NCI-H345 treated with DMSO at 0.1 percent for 48 hours (cell line): ENCODE results near the gene TSPAN2.

ENCODE experiments used
- DNase-seq: peaks from one replicate; lab custom pipeline; 2025; ENCODE audit not compliant: unreplicated experiment; lab: John Stamatoyannopoulos, UW

The TSPAN2 gene

GRCh38 chr1:115089420-115090185 lies at the start of gene TSPAN2:
Gene TSPAN2, minus strand, starts transcription at chr1:115089503. Its CDS starts 71 bp downstream, at chr1:115089432.
- DNase-seq = no peak

GRCh38 chr1:115138973-115139372 lies 49.7 kb upstream of the TSPAN2 start:
- peak; percentile 57 for DNase-seq

GRCh38 chr1:115138271-115138670 lies 49.0 kb upstream of the TSPAN2 start:
- no peak for DNase-seq

- DNase-seq = no peak
These were observed 47.9 kb upstream of the TSPAN2 start for GRCh38 chr1:115137191-115137590.

- DNase-seq = no peak
These were observed 47.4 kb upstream of the TSPAN2 start for GRCh38 chr1:115136706-115137105.

GRCh38 chr1:115136106-115136505 lies 46.8 kb upstream of the TSPAN2 start:
- no peak for DNase-seq

GRCh38 chr1:115135681-115136080 lies 46.4 kb upstream of the TSPAN2 start:
- DNase-seq = no peak

- no peak for DNase-seq
These were observed 45.7 kb upstream of the TSPAN2 start for GRCh38 chr1:115134850-115135480.

GRCh38 chr1:115134231-115134630 lies 44.9 kb upstream of the TSPAN2 start:
- no peak for DNase-seq

GRCh38 chr1:115133440-115133839 lies 44.1 kb upstream of the TSPAN2 start:
- no peak for DNase-seq

- DNase-seq = no peak
These were observed 41.5 kb upstream of the TSPAN2 start for GRCh38 chr1:115130786-115131185.

- no peak for DNase-seq
These were observed 39.9 kb upstream of the TSPAN2 start for GRCh38 chr1:115129071-115129640.

- no peak for DNase-seq
These were observed 38.2 kb upstream of the TSPAN2 start for GRCh38 chr1:115127539-115127938.

- DNase-seq = no peak
These were observed 37.2 kb upstream of the TSPAN2 start for GRCh38 chr1:115126516-115126915.

- no peak for DNase-seq
These were observed 33.8 kb upstream of the TSPAN2 start for GRCh38 chr1:115123116-115123515.

- no peak for DNase-seq
These were observed 32.5 kb upstream of the TSPAN2 start for GRCh38 chr1:115121793-115122192.

GRCh38 chr1:115120296-115120695 lies 31.0 kb upstream of the TSPAN2 start:
- no peak for DNase-seq

- DNase-seq = no peak
These were observed 29.3 kb upstream of the TSPAN2 start for GRCh38 chr1:115118611-115119010.

GRCh38 chr1:115118086-115118485 lies 28.8 kb upstream of the TSPAN2 start:
- no peak for DNase-seq

- DNase-seq = no peak
These were observed 28.0 kb upstream of the TSPAN2 start for GRCh38 chr1:115117298-115117697.

- no peak for DNase-seq
These were observed 27.2 kb upstream of the TSPAN2 start for GRCh38 chr1:115116512-115116911.

- no peak for DNase-seq
These were observed 26.3 kb upstream of the TSPAN2 start for GRCh38 chr1:115115521-115116161.
